Left forelimb (tissue), 1 donor: Measurements from ENCODE around the gene CLIP4.
"Not testable (repeated sequence)": the region's sequence is repeated elsewhere in the genome, so short reads cannot be mapped to it uniquely, and the experiment has no call there.

Source experiments
- DNase-seq: peaks from one replicate; pipeline ENCODE4 v3.0.0-alpha.2; 2018; ENCODE audit warnings: low spot score

CLIP4 gene

GRCh38 chr2:29104688-29105087, 10.5 kb upstream of the CLIP4 start:
- no peak for DNase-seq

GRCh38 chr2:29105375-29105774, 9.8 kb upstream of the CLIP4 start:
- no peak for DNase-seq

DNA sequence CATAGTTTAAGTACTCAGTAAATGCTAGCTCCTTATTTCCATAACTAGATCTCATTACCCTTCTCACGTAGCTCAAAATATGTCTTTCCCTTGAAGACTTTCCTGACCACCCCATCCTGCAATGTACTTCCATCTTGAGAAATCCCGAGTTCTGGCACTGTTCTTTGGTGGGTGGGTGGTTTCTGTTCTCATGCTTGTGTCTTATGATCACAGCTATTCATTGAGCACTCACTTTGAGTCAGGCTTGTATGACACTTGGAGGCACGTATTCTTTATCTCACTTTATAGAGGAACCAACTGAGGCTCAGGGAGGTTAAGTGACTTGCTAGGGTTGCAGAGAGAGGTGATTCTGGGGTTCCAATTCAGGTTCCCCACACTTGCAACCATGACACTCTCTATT, 9.0 kb upstream of the CLIP4 start:
- no peak for DNase-seq

DNA sequence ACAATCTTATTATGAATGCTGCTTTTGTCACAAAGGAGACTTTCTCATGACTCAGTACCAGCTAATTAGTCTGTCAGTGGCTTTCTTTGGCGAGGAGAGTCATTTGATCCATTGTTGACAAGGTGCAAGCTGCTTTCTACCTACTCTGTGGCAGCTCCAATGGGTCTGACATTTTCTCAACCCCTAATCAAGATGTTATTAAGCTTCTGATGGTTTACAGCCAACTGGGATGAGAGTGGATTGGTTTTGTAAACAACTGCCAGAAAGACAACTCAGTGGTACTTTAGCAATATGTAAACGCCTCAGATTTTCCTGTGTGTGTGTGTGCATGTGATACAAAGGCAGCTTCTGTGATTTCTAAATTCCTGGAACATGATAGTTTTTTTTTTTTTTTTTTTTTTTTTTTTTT, 8.2 kb upstream of the CLIP4 start:
- DNase-seq, result no peak

DNA sequence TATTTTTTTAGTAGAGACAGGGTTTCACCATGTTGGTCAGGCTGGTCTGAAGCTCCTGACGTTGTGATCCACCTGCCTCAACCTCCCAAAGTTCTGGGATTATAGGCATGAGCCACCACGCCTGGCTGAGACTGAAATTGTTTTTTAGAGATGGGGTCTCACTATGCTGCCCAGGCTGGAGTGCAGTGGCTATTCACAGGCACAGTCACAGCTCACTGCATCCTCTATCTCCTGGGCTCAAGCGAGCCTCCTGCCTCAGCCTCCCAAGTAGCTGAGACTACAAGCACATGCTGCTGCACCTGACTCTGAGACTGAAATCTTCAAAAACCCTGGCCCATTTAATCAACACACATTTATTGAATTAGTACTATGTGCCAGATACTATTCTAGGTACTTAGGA, 7.7 kb upstream of the CLIP4 start:
- not testable (repeated sequence) for DNase-seq

DNA sequence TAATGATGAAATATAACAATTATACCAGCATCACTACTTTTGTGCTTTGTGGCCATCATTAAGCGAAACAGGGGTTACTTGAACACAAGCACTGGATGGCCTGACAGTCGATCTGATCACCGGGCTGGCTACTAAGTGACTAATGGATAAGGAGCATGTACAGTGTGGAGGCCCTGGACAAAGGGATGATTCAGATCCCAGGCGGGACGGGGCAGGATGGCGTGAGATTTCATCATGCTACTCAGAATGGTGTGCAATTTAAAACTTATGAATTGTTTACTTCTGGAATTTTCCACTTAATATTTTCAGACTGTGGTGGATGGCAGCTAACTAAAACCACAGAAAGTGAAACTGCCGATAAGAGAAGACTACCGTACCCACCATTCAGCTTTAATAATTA, 7.0 kb upstream of the CLIP4 start:
- no peak for DNase-seq

DNA sequence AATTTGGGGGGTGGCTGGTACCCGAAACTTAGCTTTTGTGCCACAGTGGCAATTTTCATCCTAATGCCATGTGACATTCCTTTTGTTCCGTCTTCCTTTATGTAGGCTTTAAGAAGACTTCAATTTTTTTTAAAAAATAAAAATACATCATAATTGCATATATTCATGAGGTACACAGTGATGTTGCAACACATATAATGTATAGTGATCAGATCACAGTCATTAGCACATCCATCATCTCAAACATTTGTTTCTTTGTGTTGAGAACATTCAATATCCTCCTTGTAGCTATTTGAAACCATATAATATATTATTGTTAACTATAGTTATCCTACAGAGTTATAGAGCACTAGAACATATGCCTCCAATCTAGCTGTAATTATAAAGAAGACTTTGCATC, 6.0 kb upstream of the CLIP4 start:
- DNase-seq, result no peak

GRCh38 chr2:29110916-29111535, 4.2 kb upstream of the CLIP4 start:
- no peak for DNase-seq

- no peak for DNase-seq
Measured at GRCh38 chr2:29112379-29112778, 2.8 kb upstream of the CLIP4 start.

GRCh38 chr2:29113027-29113686, 2.1 kb upstream of the CLIP4 start:
- DNase-seq, result no peak

DNA sequence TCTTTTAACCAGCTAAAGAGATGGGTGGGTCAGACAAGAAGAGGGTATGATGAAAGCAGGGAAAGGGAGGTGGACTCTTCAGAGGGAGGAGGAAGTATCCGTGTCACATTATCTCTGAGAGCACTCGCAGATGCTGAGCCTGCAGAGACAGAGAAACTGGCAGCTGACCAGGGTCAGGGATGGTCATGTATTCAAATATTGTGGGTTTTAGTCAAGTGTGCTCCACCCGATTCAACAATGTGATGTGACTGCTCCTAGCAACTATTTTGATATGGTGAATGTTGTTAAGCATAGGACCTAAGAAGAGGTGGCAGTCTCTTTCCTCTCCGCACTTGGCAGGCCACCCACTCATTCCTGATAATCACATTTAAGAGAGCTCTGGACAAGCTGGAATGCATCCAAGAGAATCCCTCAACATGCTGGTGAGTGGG, 1.3 kb upstream of the CLIP4 start:
- DNase-seq, result no peak

DNA sequence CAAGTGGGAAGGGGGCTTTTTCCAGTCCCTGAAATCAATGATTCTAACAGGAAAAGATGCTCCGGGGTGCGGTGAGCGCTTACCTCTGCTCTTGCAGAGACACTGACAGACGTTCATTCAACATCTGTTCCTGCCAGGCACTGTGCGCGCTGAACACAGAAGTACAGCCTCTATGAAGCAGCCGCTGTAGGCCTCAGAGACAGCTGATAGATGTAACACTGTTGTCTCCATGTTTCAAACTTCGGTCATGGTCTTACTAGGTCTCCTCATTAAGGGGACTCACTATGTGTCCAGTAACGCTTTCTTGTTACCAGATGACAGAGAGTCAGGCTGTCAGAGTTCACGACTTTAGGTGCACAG, 649 bp upstream of the CLIP4 start:
- DNase-seq, result no peak

DNA sequence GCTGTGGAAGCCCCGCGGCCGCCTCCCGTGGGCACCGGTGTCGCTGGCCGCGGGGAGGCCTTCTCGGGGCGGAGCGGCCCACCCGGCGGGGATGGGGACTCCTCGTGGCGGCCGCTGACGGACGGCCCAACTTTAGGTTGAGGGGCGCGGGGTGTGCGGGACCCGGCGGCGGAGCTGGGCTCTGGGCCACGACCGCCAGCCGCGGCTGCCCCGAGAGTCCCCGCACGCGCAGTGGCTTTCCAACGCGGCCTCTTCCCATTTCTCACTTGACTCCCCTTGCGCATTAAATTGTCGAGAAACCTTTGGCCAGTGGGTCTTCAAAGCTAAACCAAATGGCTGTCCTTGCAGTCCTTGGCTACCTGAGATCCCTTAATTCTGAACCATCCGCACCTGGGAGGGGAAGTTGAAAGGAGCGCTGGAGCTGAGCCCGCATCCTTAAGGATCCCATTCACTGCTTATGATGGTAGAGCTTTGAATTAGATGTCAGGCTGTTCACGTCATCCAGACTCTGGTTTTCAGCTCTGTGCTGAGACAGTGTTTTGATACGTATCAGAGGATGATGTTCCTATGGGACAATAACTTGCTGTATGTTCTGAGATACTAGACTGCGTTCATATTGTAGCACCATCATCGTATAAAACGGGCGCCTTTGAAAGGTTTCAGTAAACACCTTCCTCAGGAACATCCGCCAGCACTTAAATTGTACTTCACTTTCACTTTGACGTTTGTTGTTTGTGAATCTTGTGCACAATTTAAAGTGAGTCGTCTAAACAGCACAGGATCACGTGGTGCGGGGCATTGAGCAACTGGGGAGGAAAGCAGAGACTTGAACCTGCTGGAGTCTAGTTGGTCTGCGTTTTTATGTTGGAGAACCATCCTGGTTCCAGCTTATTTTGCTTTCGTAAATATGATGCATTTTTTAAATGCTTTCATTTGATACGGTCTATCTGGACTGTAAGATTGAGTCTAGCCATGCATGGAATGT, 874 bp downstream of the CLIP4 start:
- DNase-seq, result no peak

- no peak for DNase-seq
Measured at GRCh38 chr2:29117636-29118303, 2.6 kb downstream of the CLIP4 start.

GRCh38 chr2:29119211-29119610, 4.0 kb downstream of the CLIP4 start:
- no peak for DNase-seq

- no peak for DNase-seq
Measured at GRCh38 chr2:29120846-29121245, 5.6 kb downstream of the CLIP4 start.

DNA sequence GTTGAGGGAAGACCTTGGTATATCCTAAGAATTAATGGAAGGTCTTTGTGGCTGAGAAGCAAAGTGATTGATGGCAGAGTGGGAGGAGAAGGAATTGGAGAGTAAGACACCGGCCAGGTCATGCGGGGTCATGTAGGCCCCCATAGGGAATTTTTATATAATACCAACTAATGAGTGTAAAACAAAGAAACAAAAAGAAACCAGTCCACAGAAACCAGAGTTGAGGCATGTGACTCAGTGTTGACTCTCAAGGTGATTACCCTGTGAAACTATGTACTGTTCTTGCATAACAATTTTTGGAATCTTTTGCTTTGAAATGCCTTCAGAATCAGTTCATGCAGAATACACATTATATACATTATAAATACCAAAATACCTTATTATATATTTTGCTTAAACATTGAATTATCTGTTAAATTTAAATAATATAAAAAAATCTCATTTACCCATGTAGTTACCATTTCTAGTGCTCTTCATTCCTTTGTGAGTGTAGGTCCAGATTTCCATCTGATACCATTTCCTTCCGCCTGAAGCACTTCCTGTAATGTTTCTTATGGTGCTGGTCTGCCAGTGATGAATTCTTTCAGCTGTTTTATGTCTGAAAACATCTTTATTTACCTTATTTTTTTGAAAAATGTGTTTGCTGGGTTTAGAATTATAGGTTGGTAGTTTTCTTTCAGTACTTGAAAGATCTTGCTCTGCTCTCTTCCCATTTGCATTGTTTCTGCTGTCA, 8.6 kb downstream of the CLIP4 start:
- no peak for DNase-seq

GRCh38 chr2:29124504-29124903, 9.3 kb downstream of the CLIP4 start:
- no peak for DNase-seq

GRCh38 chr2:29129586-29130281, 14.5 kb downstream of the CLIP4 start:
- DNase-seq, result no peak

- no peak for DNase-seq
Measured at GRCh38 chr2:29130295-29130694, 15.1 kb downstream of the CLIP4 start.

GRCh38 chr2:29134933-29135332, 19.7 kb downstream of the CLIP4 start:
- DNase-seq, result no peak
